Measurements from ENCODE around the gene CSHL1.

Gene CSHL1

DNA sequence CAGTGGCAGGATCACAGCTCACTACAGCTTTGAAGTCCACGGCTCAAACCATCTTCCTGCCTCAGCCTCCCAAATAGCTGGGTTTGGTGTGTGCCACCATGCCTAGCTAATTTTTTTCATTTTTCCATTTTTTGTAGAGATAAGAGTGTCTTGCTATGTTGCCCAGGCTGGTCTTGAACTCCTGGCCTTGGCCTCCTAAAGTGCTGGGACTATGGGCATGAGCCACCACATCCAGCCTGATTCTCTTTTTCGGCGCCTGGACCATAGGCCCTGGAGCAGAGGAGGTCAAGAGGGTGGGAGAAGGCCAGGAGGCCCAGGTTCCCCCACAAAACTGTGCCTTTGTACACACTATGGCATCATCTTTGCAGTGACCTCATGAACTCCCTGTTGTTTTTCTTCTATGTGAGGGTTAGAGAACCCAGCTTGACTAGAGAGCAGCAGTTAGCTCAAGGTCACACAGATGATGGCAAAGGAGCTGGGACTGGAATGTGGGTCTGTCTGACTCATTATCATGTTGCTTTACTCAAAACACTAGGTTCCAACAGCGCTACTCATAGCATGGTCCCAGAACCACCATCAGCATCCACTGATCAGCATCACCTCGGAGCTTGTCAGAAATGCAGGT lies 45.4 kb upstream of the CSHL1 start:
- peaks cover 24% of the 10 kb centered on the region for H3K4me1 ChIP-seq (ENCODE audit: control insufficient read depth, low read length)
- peaks cover 5% of the 10 kb centered on the region; the same call in 1 of the 2 replicates for H3F3A ChIP-seq (ENCODE audit: control insufficient read depth, insufficient read depth)
- no peaks in the 10 kb centered on the region for H3K9me3 ChIP-seq (ENCODE audit: control insufficient read depth, insufficient read depth, low read length)
- no peak overlapping the region for H3K4me3 ChIP-seq (ENCODE audit: low read length)
- H3K27ac ChIP-seq (ENCODE audit: low read depth, low read length) = no peak overlapping the region
- H3K27me3 ChIP-seq (ENCODE audit: control insufficient read depth, low read length) = no peaks in the 10 kb centered on the region
- no peak overlapping the region for H3K4me2 ChIP-seq (ENCODE audit: low read length)
- H3K9me2 ChIP-seq (replicated peaks; ENCODE audit: control insufficient read depth, low read length) = no peaks in the 10 kb centered on the region
- no peaks in the 10 kb centered on the region for H3K36me3 ChIP-seq (ENCODE audit: control insufficient read depth, low read length)
- no peaks in the 10 kb centered on the region for H3K79me2 ChIP-seq (ENCODE audit: control insufficient read depth, low read length)
- H4K20me1 ChIP-seq (ENCODE audit: control insufficient read depth, insufficient read depth, low read depth, low read length) = no peaks in the 10 kb centered on the region
- no peak for TF ChIP-seq EZH2phosphoT487 (IDR thresholded peaks at IDR 0.05; ENCODE audit: borderline replicate concordance, low read length)
- TF ChIP-seq, protein P1, sequence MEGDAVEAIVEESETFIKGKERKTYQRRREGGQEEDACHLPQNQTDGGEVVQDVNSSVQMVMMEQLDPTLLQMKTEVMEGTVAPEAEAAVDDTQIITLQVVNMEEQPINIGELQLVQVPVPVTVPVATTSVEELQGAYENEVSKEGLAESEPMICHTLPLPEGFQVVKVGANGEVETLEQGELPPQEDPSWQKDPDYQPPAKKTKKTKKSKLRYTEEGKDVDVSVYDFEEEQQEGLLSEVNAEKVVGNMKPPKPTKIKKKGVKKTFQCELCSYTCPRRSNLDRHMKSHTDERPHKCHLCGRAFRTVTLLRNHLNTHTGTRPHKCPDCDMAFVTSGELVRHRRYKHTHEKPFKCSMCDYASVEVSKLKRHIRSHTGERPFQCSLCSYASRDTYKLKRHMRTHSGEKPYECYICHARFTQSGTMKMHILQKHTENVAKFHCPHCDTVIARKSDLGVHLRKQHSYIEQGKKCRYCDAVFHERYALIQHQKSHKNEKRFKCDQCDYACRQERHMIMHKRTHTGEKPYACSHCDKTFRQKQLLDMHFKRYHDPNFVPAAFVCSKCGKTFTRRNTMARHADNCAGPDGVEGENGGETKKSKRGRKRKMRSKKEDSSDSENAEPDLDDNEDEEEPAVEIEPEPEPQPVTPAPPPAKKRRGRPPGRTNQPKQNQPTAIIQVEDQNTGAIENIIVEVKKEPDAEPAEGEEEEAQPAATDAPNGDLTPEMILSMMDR (IDR thresholded peaks at IDR 0.05; ENCODE audit: low read depth, low read length, poor library complexity, severe bottlenecking) = no peak

- TF ChIP-seq, protein P1 (IDR thresholded peaks at IDR 0.05; ENCODE audit: low read depth, low read length, poor library complexity, severe bottlenecking) = no peak
- no peak for TF ChIP-seq EZH2phosphoT487 (IDR thresholded peaks at IDR 0.05; ENCODE audit: borderline replicate concordance, low read length)
- Histone ChIP-seq H3K4me3 (ENCODE audit: low read length) (no peak overlapping the region), H3K36me3 (ENCODE audit: control insufficient read depth, low read length) (no peaks in the 10 kb centered on the region), H3K27me3 (ENCODE audit: control insufficient read depth, low read length) (peaks cover under 1% of the 10 kb centered on the region; the same call in 1 of the 2 replicates), H3K4me2 (ENCODE audit: low read length) (no peak overlapping the region), H3K79me2 (ENCODE audit: control insufficient read depth, low read length) (no peaks in the 10 kb centered on the region), H3K27ac (ENCODE audit: low read depth, low read length) (no peak overlapping the region), H3F3A (ENCODE audit: control insufficient read depth, insufficient read depth) (peaks cover 5% of the 10 kb centered on the region; the same call in 1 of the 2 replicates), H3K9me2 (replicated peaks; ENCODE audit: control insufficient read depth, low read length) (no peaks in the 10 kb centered on the region), H3K4me1 (ENCODE audit: control insufficient read depth, low read length) (peaks cover 19% of the 10 kb centered on the region), H4K20me1 (ENCODE audit: control insufficient read depth, insufficient read depth, low read depth, low read length) (no peaks in the 10 kb centered on the region), H3K9me3 (ENCODE audit: control insufficient read depth, insufficient read depth, low read length) (no peaks in the 10 kb centered on the region)
These were observed 44.7 kb upstream of the CSHL1 start for GRCh38 chr17:63955791-63956190.

DNA sequence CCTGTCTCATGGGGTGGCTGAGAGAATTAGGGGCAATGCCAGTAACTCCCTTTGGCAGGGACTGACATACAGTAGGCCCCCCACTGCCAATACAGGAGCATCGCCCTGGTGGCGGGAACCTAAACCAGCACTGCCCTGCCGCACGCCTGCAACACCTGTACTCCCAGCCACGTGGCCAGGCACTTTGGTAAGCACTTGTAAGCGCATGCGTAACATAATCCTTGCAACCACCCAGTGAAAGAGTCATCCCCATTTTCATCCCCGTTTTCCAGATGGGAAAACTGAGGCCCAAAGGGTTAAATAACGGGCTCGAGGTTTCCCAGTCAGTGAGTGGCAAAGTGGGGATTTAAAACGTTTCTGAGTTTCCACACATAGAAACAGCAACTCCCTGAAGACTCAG lies 44.2 kb upstream of the CSHL1 start:
- Histone ChIP-seq H3K9me3 (ENCODE audit: control insufficient read depth, insufficient read depth, low read length) (no peaks in the 10 kb centered on the region), H3K4me2 (ENCODE audit: low read length) (0 out of 2 replicates have a peak overlapping the region, but pooled peaks have one; percentile 74), H4K20me1 (ENCODE audit: control insufficient read depth, insufficient read depth, low read depth, low read length) (no peaks in the 10 kb centered on the region)

More for the DNA sequence above, 44.2 kb upstream of the CSHL1 start:
- H3F3A ChIP-seq (ENCODE audit: control insufficient read depth, insufficient read depth) = peaks cover 5% of the 10 kb centered on the region; the same call in 1 of the 2 replicates
- no peaks in the 10 kb centered on the region for H3K79me2 ChIP-seq (ENCODE audit: control insufficient read depth, low read length)
- peaks cover 19% of the 10 kb centered on the region for H3K4me1 ChIP-seq (ENCODE audit: control insufficient read depth, low read length)
- no peaks in the 10 kb centered on the region for H3K36me3 ChIP-seq (ENCODE audit: control insufficient read depth, low read length)
- TF ChIP-seq, protein P1 (IDR thresholded peaks at IDR 0.05; ENCODE audit: low read depth, low read length, poor library complexity, severe bottlenecking) = no peak
- no peak for TF ChIP-seq EZH2phosphoT487 (IDR thresholded peaks at IDR 0.05; ENCODE audit: borderline replicate concordance, low read length)
- no peak overlapping the region for H3K27ac ChIP-seq (ENCODE audit: low read depth, low read length)
- H3K27me3 ChIP-seq (ENCODE audit: control insufficient read depth, low read length) = peaks cover 3% of the 10 kb centered on the region; the same call in 1 of the 2 replicates
- no peak overlapping the region for H3K4me3 ChIP-seq (ENCODE audit: low read length)
- H3K9me2 ChIP-seq (replicated peaks; ENCODE audit: control insufficient read depth, low read length) = no peaks in the 10 kb centered on the region

All from DOHH2 (cell line).